Neural progenitor cell (in vitro differentiated cells): Measurements from ENCODE around the gene ZNF488. TPM values are rescaled to one million over a fixed set of nuclear protein-coding genes. Genes with fewer than 3 reads are reported as not detected.
"Not testable (repeated sequence)": the region's sequence is repeated elsewhere in the genome, so short reads cannot be mapped to it uniquely, and the experiment has no call there.

Experiments used
- DNase-seq: peaks from one replicate; pipeline ENCODE4 v3.0.0-alpha.2; 2016; ENCODE audit warnings: low spot score
- H2AFZ ChIP-seq: fragments of 200-600 bp; sonication (generic); replicated peaks from 2 replicates; pipeline ENCODE4 v1.6.1; 2016; ENCODE audit warnings: antibody characterized with exemption
- H3F3A ChIP-seq: fragments of 200-600 bp; sonication (generic); 2 replicates; pipeline ENCODE4 v1.6.1; 2016; ENCODE audit warnings: antibody characterized with exemption, low read depth
- H3K27ac ChIP-seq: fragments of 200-600 bp; sonication (generic); 2 replicates; pipeline ENCODE4 v1.5.1; 2016; ENCODE audit warnings: mild to moderate bottlenecking
- H3K27me3 ChIP-seq: fragments of 200-600 bp; sonication (generic); 2 replicates; pipeline ENCODE4 v1.6.1; 2016; ENCODE audit warnings: mild to moderate bottlenecking, moderate library complexity
- H3K36me3 ChIP-seq: fragments of 200-600 bp; sonication (generic); 2 replicates; pipeline ENCODE4 v1.5.1; 2016
- H3K4me1 ChIP-seq: fragments of 200-600 bp; sonication (generic); 2 replicates; pipeline ENCODE4 v1.6.1; 2016; ENCODE audit warnings: mixed run types
- H3K4me2 ChIP-seq: fragments of 200-600 bp; sonication (generic); 2 replicates; pipeline ENCODE4 v1.6.1; 2016
- H3K4me3 ChIP-seq: fragments of 200-600 bp; sonication (generic); 2 replicates; pipeline ENCODE4 v1.5.1; 2016
- H3K79me2 ChIP-seq: fragments of 200-600 bp; sonication (generic); 2 replicates; pipeline ENCODE4 v1.6.1; 2016; ENCODE audit warnings: low read depth
- H3K9ac ChIP-seq: fragments of 200-600 bp; sonication (generic); 2 replicates; pipeline ENCODE4 v1.6.1; 2016
- H3K9me3 ChIP-seq: fragments of 200-600 bp; sonication (generic); 2 replicates; pipeline ENCODE4 v1.5.1; 2016; ENCODE audit warnings: low read depth
- H4K20me1 ChIP-seq: fragments of 200-600 bp; sonication (generic); 2 replicates; pipeline ENCODE4 v1.6.1; 2016; ENCODE audit warnings: low read depth
- H3K27ac Mint-ChIP-seq: 3 replicates; pipeline ENCODE4 v1.8.0; 2021; ENCODE audit warnings: mixed read lengths
- H3K27me3 Mint-ChIP-seq: 2 replicates; pipeline ENCODE4 v1.8.0; 2022; ENCODE audit warnings: low read depth, mild to moderate bottlenecking, inconsistent platforms, moderate library complexity, mixed read lengths; ENCODE audit not compliant: insufficient read depth
- H3K36me3 Mint-ChIP-seq: 3 replicates; pipeline ENCODE4 v1.8.0; 2021; ENCODE audit warnings: mixed read lengths
- H3K4me1 Mint-ChIP-seq: 3 replicates; pipeline ENCODE4 v1.8.0; 2021; ENCODE audit warnings: mixed read lengths
- H3K4me3 Mint-ChIP-seq: 3 replicates; pipeline ENCODE4 v1.8.0; 2021; ENCODE audit warnings: mild to moderate bottlenecking, moderate library complexity, mixed read lengths
- H3K9me3 Mint-ChIP-seq: 3 replicates; pipeline ENCODE4 v1.8.0; 2020; ENCODE audit warnings: mixed read lengths
- EZH2 ChIP-seq: fragments of 200-600 bp; sonication (generic); IDR thresholded peaks from 2 replicates; pipeline ENCODE4 v1.6.1; 2017; ENCODE audit warnings: antibody characterized with exemption, mild to moderate bottlenecking, moderate library complexity
- EZH2phosphoT487 ChIP-seq: fragments of 200-600 bp; sonication (generic); IDR thresholded peaks from 2 replicates; pipeline ENCODE4 v1.6.1; 2017; ENCODE audit warnings: antibody characterized with exemption
- total RNA-seq: library from RNA; depleted of rRNA; stranded (reverse); fragments of >200 nt; gene quantifications from 2 replicates; pipeline ENCODE4 v1.2.3, GENCODE V29; 2015; ENCODE audit warnings: low replicate concordance
- TF ChIP-seq, protein P1 (sequence below): fragments of 200-600 bp; sonication (generic); IDR thresholded peaks from 2 replicates; pipeline ENCODE4 v1.5.1; 2017; ENCODE audit warnings: antibody characterized with exemption, mild to moderate bottlenecking

ZNF488 gene
- total RNA-seq, 1 donor from 2014 or later = not detected

- H3K27me3 ChIP-seq = no peaks in the 10 kb centered on the region
- H3K27ac ChIP-seq = no peak overlapping the region
- Mint-ChIP-seq H3K4me1 (peaks cover 13% of the 10 kb centered on the region), H3K27ac (no peak overlapping the region), H3K27me3 (peaks cover under 1% of the 10 kb centered on the region), H3K36me3 (no peaks in the 10 kb centered on the region), H3K4me3 (no peak overlapping the region), H3K9me3 (no peaks in the 10 kb centered on the region)
- H3F3A ChIP-seq = no peaks in the 10 kb centered on the region
- H3K4me3 ChIP-seq = no peak overlapping the region
- no peaks in the 10 kb centered on the region for H3K36me3 ChIP-seq
- H3K4me1 ChIP-seq = no peaks in the 10 kb centered on the region
- H4K20me1 ChIP-seq = no peaks in the 10 kb centered on the region
- no peak overlapping the region for H2AFZ ChIP-seq
- DNase-seq = no peak
- H3K4me2 ChIP-seq = no peak overlapping the region
- H3K9me3 ChIP-seq = no peaks in the 10 kb centered on the region
- no peak overlapping the region for H3K9ac ChIP-seq
- H3K79me2 ChIP-seq = no peaks in the 10 kb centered on the region
- no peak for TF ChIP-seq EZH2
- TF ChIP-seq EZH2phosphoT487 = no peak
- TF ChIP-seq, protein P1, sequence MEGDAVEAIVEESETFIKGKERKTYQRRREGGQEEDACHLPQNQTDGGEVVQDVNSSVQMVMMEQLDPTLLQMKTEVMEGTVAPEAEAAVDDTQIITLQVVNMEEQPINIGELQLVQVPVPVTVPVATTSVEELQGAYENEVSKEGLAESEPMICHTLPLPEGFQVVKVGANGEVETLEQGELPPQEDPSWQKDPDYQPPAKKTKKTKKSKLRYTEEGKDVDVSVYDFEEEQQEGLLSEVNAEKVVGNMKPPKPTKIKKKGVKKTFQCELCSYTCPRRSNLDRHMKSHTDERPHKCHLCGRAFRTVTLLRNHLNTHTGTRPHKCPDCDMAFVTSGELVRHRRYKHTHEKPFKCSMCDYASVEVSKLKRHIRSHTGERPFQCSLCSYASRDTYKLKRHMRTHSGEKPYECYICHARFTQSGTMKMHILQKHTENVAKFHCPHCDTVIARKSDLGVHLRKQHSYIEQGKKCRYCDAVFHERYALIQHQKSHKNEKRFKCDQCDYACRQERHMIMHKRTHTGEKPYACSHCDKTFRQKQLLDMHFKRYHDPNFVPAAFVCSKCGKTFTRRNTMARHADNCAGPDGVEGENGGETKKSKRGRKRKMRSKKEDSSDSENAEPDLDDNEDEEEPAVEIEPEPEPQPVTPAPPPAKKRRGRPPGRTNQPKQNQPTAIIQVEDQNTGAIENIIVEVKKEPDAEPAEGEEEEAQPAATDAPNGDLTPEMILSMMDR = no peak
Observed at GRCh38 chr10:47419421-47419820, 35.3 kb upstream of the ZNF488 start.

DNA sequence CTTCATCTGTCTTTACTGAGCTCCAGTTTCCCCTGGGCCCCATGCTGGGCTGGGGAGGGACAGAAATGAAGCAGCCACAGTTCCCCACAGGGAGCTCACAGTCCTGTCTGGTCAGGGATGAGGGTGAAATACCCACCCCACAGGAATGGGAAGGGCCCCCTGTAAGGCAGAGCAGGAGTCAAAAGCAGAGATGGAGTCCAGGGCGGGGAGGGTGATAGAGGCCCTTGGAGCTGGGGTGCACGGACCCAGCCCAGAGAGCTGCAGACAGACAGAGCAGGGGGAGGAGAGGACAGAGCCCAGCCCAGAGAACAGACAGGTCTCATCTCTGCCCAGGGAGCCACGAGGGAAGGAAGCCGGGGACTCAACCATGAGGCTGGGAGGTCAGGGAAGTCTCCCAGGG, 34.9 kb upstream of the ZNF488 start:
- peaks cover 13% of the 10 kb centered on the region for H3K4me1 Mint-ChIP-seq
- Histone ChIP-seq H3K4me1 (no peaks in the 10 kb centered on the region), H2AFZ (no peak overlapping the region), H3K27me3 (no peaks in the 10 kb centered on the region), H3K9ac (no peak overlapping the region), H3K4me3 (no peak overlapping the region), H3K9me3 (no peaks in the 10 kb centered on the region), H3K36me3 (no peaks in the 10 kb centered on the region), H3F3A (no peaks in the 10 kb centered on the region), H3K27ac (no peak overlapping the region), H3K79me2 (no peaks in the 10 kb centered on the region), H4K20me1 (no peaks in the 10 kb centered on the region), H3K4me2 (no peak overlapping the region)
- DNase-seq = no peak
- no peak overlapping the region for H3K4me3 Mint-ChIP-seq
- TF ChIP-seq, protein P1 = no peak
- TF ChIP-seq EZH2phosphoT487 (no peak), EZH2 (no peak)
- H3K9me3 Mint-ChIP-seq = no peaks in the 10 kb centered on the region
- H3K36me3 Mint-ChIP-seq = no peaks in the 10 kb centered on the region
- H3K27me3 Mint-ChIP-seq = peaks cover 2% of the 10 kb centered on the region
- no peak overlapping the region for H3K27ac Mint-ChIP-seq

- Histone ChIP-seq H3K9ac (no peak overlapping the region), H3K9me3 (no peaks in the 10 kb centered on the region), H3K4me3 (no peak overlapping the region), H3K4me1 (no peaks in the 10 kb centered on the region), H3K79me2 (no peaks in the 10 kb centered on the region), H3K27me3 (no peaks in the 10 kb centered on the region), H3K4me2 (no peak overlapping the region), H4K20me1 (no peaks in the 10 kb centered on the region), H3K36me3 (no peaks in the 10 kb centered on the region), H3F3A (no peaks in the 10 kb centered on the region), H2AFZ (no peak overlapping the region), H3K27ac (no peak overlapping the region)
- Mint-ChIP-seq H3K4me1 (peaks cover 8% of the 10 kb centered on the region), H3K27ac (no peak overlapping the region), H3K4me3 (no peak overlapping the region), H3K9me3 (no peaks in the 10 kb centered on the region), H3K27me3 (peaks cover 2% of the 10 kb centered on the region), H3K36me3 (no peaks in the 10 kb centered on the region)
- no peak for DNase-seq
- TF ChIP-seq EZH2phosphoT487 (no peak), EZH2 (no peak)
- TF ChIP-seq, protein P1 = no peak
Observed at GRCh38 chr10:47418321-47418720, 34.2 kb upstream of the ZNF488 start.

DNA sequence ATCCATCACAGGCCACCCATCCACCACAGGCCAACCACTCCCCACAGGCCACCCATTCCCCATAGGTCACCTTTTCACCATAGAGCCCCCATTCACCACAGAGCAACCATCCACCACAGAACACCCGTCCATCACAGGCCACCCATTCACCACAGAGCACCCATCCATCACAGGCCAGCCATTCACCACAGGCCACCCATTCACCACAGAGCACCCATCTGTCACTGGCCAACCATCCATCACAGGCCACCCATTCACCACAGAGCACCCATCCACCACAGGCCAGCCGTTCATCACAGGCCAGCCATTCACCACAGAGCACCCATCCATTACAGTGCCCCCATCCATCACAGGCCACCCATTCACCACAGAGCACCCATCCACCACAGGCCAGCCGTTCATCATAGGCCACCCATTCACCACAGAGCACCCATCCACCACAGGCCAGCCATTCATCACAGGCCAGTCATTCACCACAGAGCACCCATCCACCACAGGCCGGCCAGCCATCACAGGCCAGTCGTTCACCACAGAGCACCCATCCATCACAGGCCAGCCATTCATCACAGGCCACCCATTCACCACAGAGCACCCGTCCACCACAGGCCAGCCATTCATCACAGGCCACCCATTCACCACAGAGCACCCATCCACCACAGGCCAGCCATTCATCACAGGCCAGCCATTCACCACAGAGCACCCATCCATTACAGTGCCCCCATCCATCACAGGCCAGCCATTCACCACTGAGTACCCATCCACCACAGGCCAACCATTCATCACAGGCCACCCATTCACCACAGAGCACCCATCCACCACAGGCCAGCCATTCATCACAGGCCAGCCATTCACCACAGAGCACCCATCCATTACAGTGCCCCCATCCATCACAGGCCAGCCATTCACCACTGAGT, 32.5 kb upstream of the ZNF488 start:
- not testable (repeated sequence) for H3K4me1 ChIP-seq, H3K27me3 ChIP-seq, H3K27ac ChIP-seq, H3K36me3 Mint-ChIP-seq, H3K27ac Mint-ChIP-seq, H3K79me2 ChIP-seq, H3F3A ChIP-seq, H2AFZ ChIP-seq, H3K27me3 Mint-ChIP-seq, H3K4me3 ChIP-seq, H3K4me3 Mint-ChIP-seq, H4K20me1 ChIP-seq, H3K4me1 Mint-ChIP-seq, H3K36me3 ChIP-seq, H3K9ac ChIP-seq, H3K9me3 ChIP-seq, DNase-seq, H3K4me2 ChIP-seq, H3K9me3 Mint-ChIP-seq
